ENCODE data around the gene LRRC53. TPM values are rescaled to one million over a fixed set of nuclear protein-coding genes. Genes with fewer than 3 reads are reported as not detected.

Gene LRRC53
- total and polyA plus RNA-seq, 2 of the 8 experiments (the other 6 are each of a cell fraction or from before 2014, with no cell fraction given): not detected

GRCh38 chr1:74480068-74480467 lies 32.3 kb downstream of the LRRC53 start:
- DNase-seq (ENCODE audit: low read depth in 1 of 2, low spot score in 2 of 2) (no peak), FAIRE-seq (no peak)
- no peak overlapping the region for H4K5ac ChIP-seq (ENCODE audit: insufficient read length, low read depth, low read length)
- no peaks in the 10 kb centered on the region for H3K79me1 ChIP-seq (ENCODE audit: low read depth, low read length)
- no peak overlapping the region for H3K4ac ChIP-seq (replicated peaks; ENCODE audit: insufficient read length, low read depth, low read length)
- H2BK12ac ChIP-seq (ENCODE audit: low read depth, low read length): no peak overlapping the region
- H3K23me2 ChIP-seq (ENCODE audit: low read depth, low read length): no peaks in the 10 kb centered on the region
- H4K91ac ChIP-seq (replicated peaks; ENCODE audit: insufficient read length, low read length): no peak overlapping the region
- H3K4me2 ChIP-seq (ENCODE audit: insufficient read depth in 1 of 2, low read depth in 2 of 2, low read length in 2 of 2): no peak overlapping the region
- H2BK20ac ChIP-seq (ENCODE audit: low read length): no peak overlapping the region
- no peaks in the 10 kb centered on the region for H3K9me3 ChIP-seq (ENCODE audit: insufficient read depth in 2 of 2, low read depth in 1 of 2, low read length in 1 of 2)
- H3K27me3 ChIP-seq (replicated peaks in 1 of 4; ENCODE audit: control insufficient read depth in 3 of 4, extremely low read depth in 1 of 4, insufficient read depth in 3 of 4, low read length in 3 of 4): no peaks in the 10 kb centered on the region
- 93% methylated on average over 4 of the region's 6 CpGs; no CpG with 5 or more reads in 1 of the 2 experiments for WGBS, 2 experiments (ENCODE audit: extremely low coverage in 1 of 2, insufficient coverage in 1 of 2, insufficient read length in 1 of 2, insufficient replicate concordance in 2 of 2, low coverage in 1 of 2, low lambda C conversion rate in 2 of 2, missing lambda C conversion rate in 1 of 2)
- no peak overlapping the region for H3K56ac ChIP-seq (replicated peaks; ENCODE audit: insufficient read length, low read depth, low read length)
- no peaks in the 10 kb centered on the region for H4K20me1 ChIP-seq (replicated peaks in 1 of 2; ENCODE audit: control insufficient read depth in 1 of 2, insufficient read depth in 2 of 2, low read length in 2 of 2)
- H3K4me3 ChIP-seq (ENCODE audit: extremely low read depth in 1 of 4, insufficient read depth in 2 of 4, low read depth in 3 of 4, low read length in 4 of 4): no peak overlapping the region
- no peak overlapping the region for H2BK120ac ChIP-seq (replicated peaks; ENCODE audit: low read depth, low read length)
- H4K8ac ChIP-seq (ENCODE audit: extremely low read depth, insufficient read depth, low read length): no peak overlapping the region
- H2BK15ac ChIP-seq (ENCODE audit: low read length): no peak overlapping the region
- H3K27ac ChIP-seq (ENCODE audit: low read depth, low read length): no peak overlapping the region
- H3K18ac ChIP-seq (ENCODE audit: extremely low read depth, low read length): no peak overlapping the region
- CTCF ChIA-PET (ENCODE audit: partially characterized antibody): interaction anchor here (0.8 to 4.4 kb wide), 2 partner anchors 11 to 209 kb away, joined by 4 to 27 read pairs; no protein-coding TSS in a partner anchor
- H3K79me2 ChIP-seq (ENCODE audit: control insufficient read depth in 1 of 2, insufficient read depth in 2 of 2, low read length in 2 of 2): no peaks in the 10 kb centered on the region
- H3K14ac ChIP-seq (ENCODE audit: insufficient read length): no peak overlapping the region
- no peaks in the 10 kb centered on the region; a peak in 1 of 7 replicates for H3K4me1 ChIP-seq (replicated peaks in 1 of 4; ENCODE audit: control insufficient read depth in 3 of 4, insufficient read depth in 4 of 4, low read length in 3 of 4)
- POLR2A ChIA-PET (ENCODE audit: partially characterized antibody): no interaction called here
- no peak overlapping the region for H3K23ac ChIP-seq (ENCODE audit: insufficient read length)
- H2BK5ac ChIP-seq (ENCODE audit: low read depth, low read length): no peak overlapping the region
- no peak overlapping the region for H2AFZ ChIP-seq (ENCODE audit: low read length)
- no peak overlapping the region for H3K9ac ChIP-seq (replicated peaks in 1 of 4; ENCODE audit: extremely low read depth in 1 of 4, low read depth in 3 of 4, low read length in 3 of 4)
- H2AK5ac ChIP-seq (ENCODE audit: low read depth, low read length): no peak overlapping the region
- no peaks in the 10 kb centered on the region for H3K36me3 ChIP-seq (ENCODE audit: control insufficient read depth in 2 of 4, insufficient read depth in 4 of 4, low read length in 3 of 4)
- no peak for TF ChIP-seq SUZ12 (IDR thresholded peaks at IDR 0.05; ENCODE audit: low read length)
- no peak for TF ChIP-seq KDM1A (IDR thresholded peaks at IDR 0.05; ENCODE audit: borderline replicate concordance, low read length)
- no peak for TF ChIP-seq ASH2L (IDR thresholded peaks at IDR 0.05; ENCODE audit: low read length)
- TF ChIP-seq GTF2F1 (IDR thresholded peaks at IDR 0.05; ENCODE audit: borderline replicate concordance, low read depth, low read length): no peak
- TF ChIP-seq HDAC6 (IDR thresholded peaks at IDR 0.05; ENCODE audit: low read depth, low read length): no peak
- TF ChIP-seq JUND (IDR thresholded peaks at IDR 0.05; ENCODE audit: low read length): no peak
- no peak for TF ChIP-seq ATF2 (IDR thresholded peaks at IDR 0.05; ENCODE audit: low read length)
- TF ChIP-seq SP4 (IDR thresholded peaks at IDR 0.05; ENCODE audit: low read length): no peak
- no peak for TF ChIP-seq CREB1 (IDR thresholded peaks at IDR 0.05)
- TF ChIP-seq SIRT6 (IDR thresholded peaks at IDR 0.05; ENCODE audit: low read length): no peak
- TF ChIP-seq EGR1 (IDR thresholded peaks at IDR 0.05; ENCODE audit: borderline replicate concordance, low read depth, low read length): no peak
- TF ChIP-seq POLR2A (IDR thresholded peaks at IDR 0.05; ENCODE audit: control extremely low read depth in 1 of 2, low read depth in 2 of 2, low read length in 2 of 2): no peak
- no peak for TF ChIP-seq SP2 (IDR thresholded peaks at IDR 0.05; ENCODE audit: low read length)
- no peak for TF ChIP-seq POU5F1 (IDR thresholded peaks at IDR 0.05; ENCODE audit: low read depth, low read length)

Data from H1 (cell line).